ENCODE data around the gene BMF. TPM values are rescaled to one million over a fixed set of nuclear protein-coding genes. Genes with fewer than 3 reads are reported as not detected.
A peak's percentile ranks its signal among the peaks of the same experiment; 100 is the strongest.
"Not testable (repeated sequence)": the region's sequence is repeated elsewhere in the genome, so short reads cannot be mapped to it uniquely, and the experiment has no call there.

Gene BMF
- total RNA-seq, 1 experiment from 2014 or later, result 6.7 TPM

DNA sequence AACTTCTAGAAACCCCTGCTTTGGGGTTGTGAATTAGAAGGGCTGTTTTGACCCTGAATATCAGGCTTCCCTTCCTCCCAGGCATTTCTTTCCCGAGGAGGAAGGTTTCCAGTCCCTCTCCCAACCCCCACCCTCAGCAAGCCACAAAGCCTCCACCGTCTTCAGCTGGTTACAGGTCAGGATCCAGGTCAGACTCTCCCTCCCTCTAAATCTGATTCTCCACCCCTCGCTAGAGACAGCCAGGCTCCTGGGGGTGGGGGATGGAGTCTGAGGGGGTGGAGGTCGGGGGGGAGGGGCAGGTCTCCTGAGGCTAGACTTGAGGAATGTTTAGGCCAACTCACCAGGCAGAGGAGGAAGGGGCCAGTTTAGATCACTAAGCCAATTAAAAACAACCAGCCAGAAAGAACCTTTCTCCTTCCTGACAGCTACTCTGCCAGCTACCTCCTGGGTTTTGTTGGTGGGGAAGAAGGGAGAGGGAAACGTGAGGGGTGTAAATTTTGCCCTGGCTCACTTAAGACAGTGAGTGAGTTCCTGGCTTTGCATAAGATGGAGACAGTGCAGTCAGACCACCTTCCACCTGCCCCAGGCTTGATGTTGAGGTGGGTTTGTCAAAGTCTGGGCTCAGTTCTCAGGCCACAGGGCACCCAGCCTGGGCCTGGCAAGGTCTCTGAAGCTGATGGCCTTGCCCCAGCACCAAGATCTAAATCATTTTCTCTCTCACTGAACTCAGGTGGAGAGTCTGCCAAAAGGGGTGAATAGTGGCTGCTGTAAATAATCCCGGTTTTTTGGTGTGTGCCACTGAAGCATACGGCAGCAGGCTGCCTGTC, 19.5 kb downstream of the BMF start:
- H3K4me3 ChIP-seq, result no peak overlapping the region
- no peaks in the 10 kb centered on the region for H3K9me3 ChIP-seq (replicated peaks)
- H3K27ac ChIP-seq, result no peak overlapping the region
- no peaks in the 10 kb centered on the region for H3K27me3 ChIP-seq
- no peak for DNase-seq
- no peaks in the 10 kb centered on the region for H3K36me3 ChIP-seq
- peaks cover 54% of the 10 kb centered on the region for H3K4me1 ChIP-seq

DNA sequence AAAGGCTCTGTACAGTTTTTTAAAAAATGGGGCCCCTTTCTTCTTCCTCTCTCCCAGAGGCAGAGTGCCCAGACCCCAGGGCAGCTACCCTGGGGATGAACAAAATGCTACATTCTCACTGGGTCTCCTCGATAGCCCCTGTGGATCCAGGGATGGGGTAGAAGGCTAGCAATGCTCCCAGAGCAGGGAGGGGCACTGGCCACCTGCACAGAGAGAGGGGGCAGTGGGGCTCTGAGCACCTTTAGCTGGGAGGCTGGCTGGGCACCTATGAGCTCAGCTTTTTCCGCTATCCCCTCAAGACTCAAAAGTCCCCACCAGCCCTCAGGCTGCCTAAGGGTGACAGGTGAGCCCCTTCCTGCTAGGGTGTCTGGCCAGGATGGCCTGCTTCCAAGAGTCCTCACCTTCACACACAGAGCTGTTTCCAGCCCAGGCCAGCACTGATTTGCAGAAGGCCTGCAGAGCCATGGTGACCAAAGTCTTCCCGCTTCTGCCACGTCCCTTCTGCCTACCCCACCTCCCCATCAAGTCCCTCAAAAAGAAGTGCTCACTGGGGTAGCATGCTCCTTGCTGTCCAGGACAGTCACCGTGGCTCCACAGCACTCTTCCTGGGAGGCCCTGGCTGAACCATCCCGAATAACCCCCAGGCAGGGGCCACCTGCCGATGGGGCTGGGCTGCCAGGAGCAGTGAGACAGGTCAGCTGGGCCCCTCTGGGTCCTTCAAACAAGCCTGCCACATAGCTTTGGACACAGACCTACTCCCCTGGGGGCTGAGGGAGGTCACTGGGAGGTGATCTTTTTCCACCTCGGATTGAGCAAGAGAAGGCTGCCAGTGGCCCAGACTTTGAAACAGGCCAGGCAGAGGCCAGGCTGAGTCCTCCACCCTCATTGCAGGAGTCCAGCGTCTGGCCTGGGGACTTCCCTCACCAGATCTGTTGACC, 20.4 kb downstream of the BMF start:
- Histone ChIP-seq H3K4me1 (peaks cover 45% of the 10 kb centered on the region), H3K27me3 (no peaks in the 10 kb centered on the region), H3K9me3 (replicated peaks) (no peaks in the 10 kb centered on the region), H3K36me3 (no peaks in the 10 kb centered on the region), H3K4me3 (no peak overlapping the region), H3K27ac (no peak overlapping the region)
- DNase-seq, result no peak

GRCh38 chr15:40087068-40087810, 21.4 kb downstream of the BMF start:
- DNase-seq, result no peak
- no peak overlapping the region for H3K27ac ChIP-seq
- no peaks in the 10 kb centered on the region for H3K9me3 ChIP-seq (replicated peaks)
- no peak overlapping the region for H3K4me3 ChIP-seq
- no peaks in the 10 kb centered on the region for H3K27me3 ChIP-seq
- H3K36me3 ChIP-seq, result no peaks in the 10 kb centered on the region
- peaks cover 41% of the 10 kb centered on the region for H3K4me1 ChIP-seq

DNA sequence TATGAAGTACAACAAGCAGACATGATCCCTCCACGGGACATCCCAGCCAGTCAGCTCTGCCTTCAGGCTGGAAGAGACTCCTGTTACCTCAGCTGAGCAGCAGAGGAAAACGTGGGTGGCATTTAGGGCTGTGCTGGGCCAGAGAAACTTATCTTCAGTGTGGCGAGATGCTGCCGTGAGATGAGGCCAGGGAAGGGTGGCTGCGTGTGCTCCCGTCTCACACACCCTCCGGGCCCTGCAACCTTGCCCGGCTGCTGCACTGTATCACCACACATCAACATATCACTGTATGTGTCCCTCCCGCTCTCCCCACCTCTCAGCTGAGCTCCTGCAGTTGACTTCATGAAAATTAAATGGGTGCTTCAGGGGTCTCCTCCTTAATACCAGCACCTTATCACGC, 23.4 kb downstream of the BMF start:
- Histone ChIP-seq H3K27ac (peak overlapping the region; percentile 36), H3K36me3 (no peaks in the 10 kb centered on the region), H3K9me3 (replicated peaks) (0 out of 2 replicates have a peak, but pooled peaks cover under 1% of the 10 kb centered on the region), H3K27me3 (no peaks in the 10 kb centered on the region), H3K4me1 (peaks cover 40% of the 10 kb centered on the region), H3K4me3 (peak overlapping the region; percentile 23)
- peak; percentile 74 to 84 for DNase-seq

GRCh38 chr15:40084650-40085049, 24.0 kb downstream of the BMF start:
- DNase-seq, result no peak
- Histone ChIP-seq H3K9me3 (replicated peaks) (0 out of 2 replicates have a peak, but pooled peaks cover 3% of the 10 kb centered on the region), H3K4me3 (peak overlapping the region; percentile 23), H3K36me3 (no peaks in the 10 kb centered on the region), H3K27me3 (no peaks in the 10 kb centered on the region), H3K27ac (peak overlapping the region; percentile 36), H3K4me1 (peaks cover 42% of the 10 kb centered on the region)

DNA sequence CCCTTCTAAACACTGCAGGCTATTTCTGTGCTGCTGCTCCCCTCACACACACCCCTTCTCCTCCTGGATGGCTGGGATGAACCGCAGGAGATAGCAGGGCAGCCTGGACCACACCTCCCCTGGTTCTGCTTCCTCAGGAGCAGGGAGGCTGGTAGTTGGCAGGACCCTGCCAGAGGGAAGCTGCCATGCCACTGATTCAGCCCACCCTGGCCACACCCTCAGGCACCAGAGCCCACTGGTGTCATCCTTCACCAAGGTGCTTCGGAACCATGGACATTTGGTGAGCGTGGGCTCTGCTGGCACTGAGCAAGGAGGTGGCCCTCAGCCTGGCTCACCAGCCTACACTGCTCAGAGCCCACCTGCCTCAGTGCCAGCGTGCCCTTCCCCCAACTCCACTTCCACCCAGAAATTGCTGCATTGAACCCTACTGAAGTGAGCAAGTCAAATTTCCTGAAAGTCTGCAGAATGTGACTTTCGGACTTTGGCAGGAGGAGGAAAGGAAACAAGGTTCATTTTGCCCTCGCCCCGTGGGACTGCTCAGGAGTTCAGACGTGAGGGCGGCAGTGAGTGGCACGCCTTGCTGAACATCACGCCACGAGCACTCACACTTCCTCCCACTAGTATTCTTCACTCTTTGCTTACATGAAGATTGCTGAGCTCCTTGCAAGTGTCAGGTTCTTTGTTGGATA, 26.3 kb downstream of the BMF start:
- no peaks in the 10 kb centered on the region for H3K36me3 ChIP-seq
- peaks cover 32% of the 10 kb centered on the region for H3K4me1 ChIP-seq
- DNase-seq, result peak in 1 of 2 experiments; percentile 37
- peak overlapping the region; percentile 83 for H3K27ac ChIP-seq
- 0 out of 2 replicates have a peak, but pooled peaks cover 3% of the 10 kb centered on the region for H3K9me3 ChIP-seq (replicated peaks)
- peak overlapping the region; percentile 55 for H3K4me3 ChIP-seq
- no peaks in the 10 kb centered on the region for H3K27me3 ChIP-seq

GRCh38 chr15:40081691-40082194, 26.9 kb downstream of the BMF start:
- no peaks in the 10 kb centered on the region for H3K36me3 ChIP-seq
- H3K4me1 ChIP-seq, result peaks cover 32% of the 10 kb centered on the region
- peak overlapping the region; percentile 83 for H3K27ac ChIP-seq
- H3K9me3 ChIP-seq (replicated peaks), result 0 out of 2 replicates have a peak, but pooled peaks cover 3% of the 10 kb centered on the region
- peak; percentile 91 to 95 for DNase-seq
- H3K4me3 ChIP-seq, result peak overlapping the region; percentile 55
- H3K27me3 ChIP-seq, result no peaks in the 10 kb centered on the region

- Histone ChIP-seq H3K4me3 (peak overlapping the region; percentile 55), H3K4me1 (peaks cover 32% of the 10 kb centered on the region)
Measured at GRCh38 chr15:40080847-40081246, 27.8 kb downstream of the BMF start.

GRCh38 chr15:40080104-40080503, 28.6 kb downstream of the BMF start:
- Histone ChIP-seq H3K4me1 (peaks cover 28% of the 10 kb centered on the region), H3K27me3 (no peaks in the 10 kb centered on the region), H3K36me3 (no peaks in the 10 kb centered on the region), H3K4me3 (no peak overlapping the region), H3K27ac (no peak overlapping the region; the same call in 1 of the 2 replicates), H3K9me3 (replicated peaks) (0 out of 2 replicates have a peak, but pooled peaks cover 3% of the 10 kb centered on the region)
- no peak for DNase-seq

More at GRCh38 chr15:40080847-40081246, 27.8 kb downstream of the BMF start:
- Histone ChIP-seq H3K36me3 (no peaks in the 10 kb centered on the region), H3K9me3 (replicated peaks) (0 out of 2 replicates have a peak, but pooled peaks cover 3% of the 10 kb centered on the region), H3K27ac (peak overlapping the region; percentile 83), H3K27me3 (no peaks in the 10 kb centered on the region)
- DNase-seq, result no peak

DNA sequence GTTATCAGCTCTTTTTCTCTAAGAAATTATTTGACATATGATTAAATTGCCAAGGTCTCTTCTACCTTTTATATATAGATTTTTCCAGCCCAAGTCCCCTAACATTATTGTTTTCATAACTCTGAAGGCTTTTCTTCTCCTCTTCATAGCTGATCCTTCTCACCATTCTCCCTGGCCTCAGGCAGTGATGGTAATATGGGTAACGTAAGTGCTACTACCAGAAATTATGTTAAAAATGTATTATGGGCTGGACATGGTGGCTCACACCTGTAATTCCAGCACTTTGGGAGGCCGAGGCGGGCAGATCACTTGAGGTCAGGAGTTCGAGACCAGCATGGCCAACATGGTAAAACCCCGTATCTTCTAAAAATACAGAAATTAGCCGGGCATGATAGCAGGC, 29.2 kb downstream of the BMF start:
- Histone ChIP-seq H3K4me1 (peaks cover 21% of the 10 kb centered on the region), H3K9me3 (replicated peaks) (0 out of 2 replicates have a peak, but pooled peaks cover 3% of the 10 kb centered on the region), H3K36me3 (no peaks in the 10 kb centered on the region), H3K27ac (no peak overlapping the region), H3K27me3 (no peaks in the 10 kb centered on the region), H3K4me3 (no peak overlapping the region)
- DNase-seq, result no peak

GRCh38 chr15:40075298-40076044, 33.2 kb downstream of the BMF start:
- Histone ChIP-seq H3K4me3 (no peak overlapping the region), H3K27ac (no peak overlapping the region), H3K9me3 (replicated peaks) (0 out of 2 replicates have a peak, but pooled peaks cover 3% of the 10 kb centered on the region), H3K4me1 (peaks cover 5% of the 10 kb centered on the region), H3K36me3 (no peaks in the 10 kb centered on the region), H3K27me3 (no peaks in the 10 kb centered on the region)
- DNase-seq, result no peak

GRCh38 chr15:40074656-40075055, 34.0 kb downstream of the BMF start:
- not testable (repeated sequence) for H3K27ac ChIP-seq; H3K4me3 ChIP-seq; H3K36me3 ChIP-seq; H3K4me1 ChIP-seq; H3K27me3 ChIP-seq; DNase-seq; H3K9me3 ChIP-seq (replicated peaks)

All from SJCRH30 (cell line).